Ishikawa (cell line): Measurements from ENCODE around the gene PAK2.

Source experiments
- CEBPB ChIP-seq: IDR thresholded peaks from 2 replicates; pipeline ENCODE4 v1.6.1; 2012
- CREB1 ChIP-seq: IDR thresholded peaks from 2 replicates; pipeline ENCODE4 v1.6.1; 2012; ENCODE audit warnings: low read depth
- EGR1 ChIP-seq: IDR thresholded peaks from 2 replicates; pipeline ENCODE4 v1.6.1; 2012
- EP300 ChIP-seq: IDR thresholded peaks from 2 replicates; pipeline ENCODE4 v1.6.1; 2012; ENCODE audit warnings: borderline replicate concordance
- FOXM1 ChIP-seq: IDR thresholded peaks from 2 replicates; pipeline ENCODE4 v1.6.1; 2012; ENCODE audit warnings: low read depth, borderline replicate concordance
- NFIC ChIP-seq: IDR thresholded peaks from 2 replicates; pipeline ENCODE4 v1.6.1; 2012
- RAD21 ChIP-seq: IDR thresholded peaks from 2 replicates; pipeline ENCODE4 v1.6.1; 2012; ENCODE audit warnings: low read depth
- TAF1 ChIP-seq: IDR thresholded peaks from 2 replicates; pipeline ENCODE4 v1.6.1; 2012; ENCODE audit warnings: low read depth, mild to moderate bottlenecking
- TCF12 ChIP-seq: IDR thresholded peaks from 2 replicates; pipeline ENCODE4 v1.6.1; 2012; ENCODE audit warnings: low read depth
- TEAD4 ChIP-seq: IDR thresholded peaks from 2 replicates; pipeline ENCODE4 v1.6.1; 2012
- USF1 ChIP-seq: IDR thresholded peaks from 2 replicates; pipeline ENCODE4 v1.6.1; 2012
- YY1 ChIP-seq: IDR thresholded peaks from 2 replicates; pipeline ENCODE4 v1.6.1; 2012; ENCODE audit warnings: low read depth
- ZBTB7A ChIP-seq: IDR thresholded peaks from 2 replicates; pipeline ENCODE4 v1.6.1; 2012; ENCODE audit warnings: low read depth
- TF ChIP-seq, protein P1 (sequence below): IDR thresholded peaks from 2 replicates; pipeline ENCODE4 v1.6.1; 2012; ENCODE audit warnings: low read depth, mild to moderate bottlenecking
- TF ChIP-seq, protein P2 (sequence below): IDR thresholded peaks from 2 replicates; pipeline ENCODE4 v1.6.1; 2012

PAK2 gene

GRCh38 chr3:196726788-196727675 lies 12.6 kb upstream of the PAK2 start:
- no peak for TF ChIP-seq EP300
- TF ChIP-seq CREB1 = no peak
- TF ChIP-seq, protein P1, sequence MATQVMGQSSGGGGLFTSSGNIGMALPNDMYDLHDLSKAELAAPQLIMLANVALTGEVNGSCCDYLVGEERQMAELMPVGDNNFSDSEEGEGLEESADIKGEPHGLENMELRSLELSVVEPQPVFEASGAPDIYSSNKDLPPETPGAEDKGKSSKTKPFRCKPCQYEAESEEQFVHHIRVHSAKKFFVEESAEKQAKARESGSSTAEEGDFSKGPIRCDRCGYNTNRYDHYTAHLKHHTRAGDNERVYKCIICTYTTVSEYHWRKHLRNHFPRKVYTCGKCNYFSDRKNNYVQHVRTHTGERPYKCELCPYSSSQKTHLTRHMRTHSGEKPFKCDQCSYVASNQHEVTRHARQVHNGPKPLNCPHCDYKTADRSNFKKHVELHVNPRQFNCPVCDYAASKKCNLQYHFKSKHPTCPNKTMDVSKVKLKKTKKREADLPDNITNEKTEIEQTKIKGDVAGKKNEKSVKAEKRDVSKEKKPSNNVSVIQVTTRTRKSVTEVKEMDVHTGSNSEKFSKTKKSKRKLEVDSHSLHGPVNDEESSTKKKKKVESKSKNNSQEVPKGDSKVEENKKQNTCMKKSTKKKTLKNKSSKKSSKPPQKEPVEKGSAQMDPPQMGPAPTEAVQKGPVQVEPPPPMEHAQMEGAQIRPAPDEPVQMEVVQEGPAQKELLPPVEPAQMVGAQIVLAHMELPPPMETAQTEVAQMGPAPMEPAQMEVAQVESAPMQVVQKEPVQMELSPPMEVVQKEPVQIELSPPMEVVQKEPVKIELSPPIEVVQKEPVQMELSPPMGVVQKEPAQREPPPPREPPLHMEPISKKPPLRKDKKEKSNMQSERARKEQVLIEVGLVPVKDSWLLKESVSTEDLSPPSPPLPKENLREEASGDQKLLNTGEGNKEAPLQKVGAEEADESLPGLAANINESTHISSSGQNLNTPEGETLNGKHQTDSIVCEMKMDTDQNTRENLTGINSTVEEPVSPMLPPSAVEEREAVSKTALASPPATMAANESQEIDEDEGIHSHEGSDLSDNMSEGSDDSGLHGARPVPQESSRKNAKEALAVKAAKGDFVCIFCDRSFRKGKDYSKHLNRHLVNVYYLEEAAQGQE = no peak
- TF ChIP-seq CEBPB = no peak

DNA sequence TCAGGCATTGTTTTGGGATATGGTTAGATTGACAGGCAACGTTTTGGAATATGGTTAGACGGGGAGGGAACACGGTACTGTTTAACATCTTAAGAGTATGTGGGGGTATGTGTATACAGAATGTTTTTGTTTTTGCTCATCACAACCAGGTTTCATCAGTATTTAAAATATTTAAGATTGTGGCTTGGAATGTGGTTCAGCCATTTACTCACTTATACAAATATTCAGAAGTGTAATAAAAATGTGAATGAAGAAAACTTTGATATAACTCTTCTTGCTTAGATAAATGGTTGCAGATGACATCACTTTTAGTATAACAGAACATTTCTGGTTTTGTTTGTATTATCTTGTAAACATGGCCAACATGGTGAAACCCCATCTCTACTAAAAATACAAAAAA lies 3.9 kb upstream of the PAK2 start:
- TF ChIP-seq YY1 = no peak
- TF ChIP-seq, protein P2, sequence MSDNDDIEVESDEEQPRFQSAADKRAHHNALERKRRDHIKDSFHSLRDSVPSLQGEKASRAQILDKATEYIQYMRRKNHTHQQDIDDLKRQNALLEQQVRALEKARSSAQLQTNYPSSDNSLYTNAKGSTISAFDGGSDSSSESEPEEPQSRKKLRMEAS = no peak
- TF ChIP-seq NFIC = no peak
- no peak for TF ChIP-seq TEAD4
- TF ChIP-seq ZBTB7A = no peak
- no peak for TF ChIP-seq TAF1
- TF ChIP-seq, protein P1 = no peak
- TF ChIP-seq CEBPB = no peak
- no peak for TF ChIP-seq TCF12
- TF ChIP-seq EGR1 = no peak
- no peak for TF ChIP-seq CREB1
- TF ChIP-seq RAD21 = no peak
- TF ChIP-seq FOXM1 = no peak
- TF ChIP-seq USF1 = no peak
- TF ChIP-seq EP300 = no peak

GRCh38 chr3:196736670-196737374 lies 2.8 kb upstream of the PAK2 start:
- no peak for TF ChIP-seq CEBPB
- TF ChIP-seq TEAD4 = no peak
- TF ChIP-seq, protein P1 = no peak
- no peak for TF ChIP-seq ZBTB7A
- TF ChIP-seq, protein P2 = no peak
- TF ChIP-seq TAF1 = no peak
- no peak for TF ChIP-seq TCF12
- no peak for TF ChIP-seq NFIC
- TF ChIP-seq EP300 = no peak

DNA sequence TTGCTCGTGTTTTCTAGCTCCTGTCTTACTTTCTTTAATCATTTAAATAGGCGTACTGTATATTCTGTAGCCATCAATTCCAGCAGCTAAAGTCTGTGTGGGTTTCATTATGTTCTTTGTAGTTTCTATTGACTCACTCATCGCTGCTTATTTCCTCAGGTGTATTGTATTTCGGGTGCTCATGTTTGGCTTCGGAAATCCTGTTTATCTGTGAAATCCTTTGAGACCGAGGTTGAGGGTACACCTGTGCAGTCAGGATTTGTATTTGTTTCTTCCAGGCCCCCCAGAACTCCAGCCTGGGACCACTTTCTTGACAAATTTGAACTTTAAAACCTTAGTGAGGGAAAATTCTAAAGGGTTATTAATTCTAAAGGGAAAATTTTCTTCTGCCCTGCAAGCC lies 2.0 kb upstream of the PAK2 start:
- no peak for TF ChIP-seq TCF12
- TF ChIP-seq RAD21 = no peak
- no peak for TF ChIP-seq CREB1
- TF ChIP-seq FOXM1 = no peak
- TF ChIP-seq USF1 = no peak
- TF ChIP-seq, protein P2 = no peak
- TF ChIP-seq NFIC = no peak
- no peak for TF ChIP-seq TEAD4
- no peak for TF ChIP-seq TAF1
- TF ChIP-seq, protein P1 = no peak
- TF ChIP-seq EGR1 = no peak
- TF ChIP-seq YY1 = no peak
- TF ChIP-seq EP300 = no peak
- TF ChIP-seq CEBPB = no peak
